ENCODE measurements around the gene TAS2R46.
"Not testable (repeated sequence)": the region's sequence is repeated elsewhere in the genome, so short reads cannot be mapped to it uniquely, and the experiment has no call there.

Gene TAS2R46

GRCh38 chr12:11067514-11067913 is 5.4 kb upstream of the TAS2R46 start:
- peak; percentile 39 for DNase-seq (ENCODE audit: low read depth)
- TF ChIP-seq CTCF (conservative IDR thresholded peaks at IDR 0.05; ENCODE audit: low read length), result no peak
- no peak overlapping the region for H3K4me3 ChIP-seq (ENCODE audit: low read length)

- H3K4me3 ChIP-seq (ENCODE audit: low read length), result no peak overlapping the region
- no peak for DNase-seq (ENCODE audit: low read depth)
- no peak for TF ChIP-seq CTCF (conservative IDR thresholded peaks at IDR 0.05; ENCODE audit: low read length)
Measured at GRCh38 chr12:11059784-11060183, 2.3 kb downstream of the TAS2R46 start.

GRCh38 chr12:11059041-11059440 is 3.1 kb downstream of the TAS2R46 start:
- no peak for TF ChIP-seq CTCF (conservative IDR thresholded peaks at IDR 0.05; ENCODE audit: low read length)
- no peak overlapping the region for H3K4me3 ChIP-seq (ENCODE audit: low read length)
- DNase-seq (ENCODE audit: low read depth), result no peak

- no peak for DNase-seq (ENCODE audit: low read depth)
- H3K4me3 ChIP-seq (ENCODE audit: low read length), result no peak overlapping the region
- TF ChIP-seq CTCF (conservative IDR thresholded peaks at IDR 0.05; ENCODE audit: low read length), result no peak
Measured at GRCh38 chr12:11055306-11055705, 6.8 kb downstream of the TAS2R46 start.

GRCh38 chr12:11049806-11050531 is 12.1 kb downstream of the TAS2R46 start:
- not testable (repeated sequence) for H3K4me3 ChIP-seq (ENCODE audit: low read length); DNase-seq (ENCODE audit: low read depth)

- DNase-seq (ENCODE audit: low read depth), result peak; percentile 2
- H3K4me3 ChIP-seq (ENCODE audit: low read length), result not testable (repeated sequence)
Measured at GRCh38 chr12:11041366-11041765, 20.7 kb downstream of the TAS2R46 start.

DNA sequence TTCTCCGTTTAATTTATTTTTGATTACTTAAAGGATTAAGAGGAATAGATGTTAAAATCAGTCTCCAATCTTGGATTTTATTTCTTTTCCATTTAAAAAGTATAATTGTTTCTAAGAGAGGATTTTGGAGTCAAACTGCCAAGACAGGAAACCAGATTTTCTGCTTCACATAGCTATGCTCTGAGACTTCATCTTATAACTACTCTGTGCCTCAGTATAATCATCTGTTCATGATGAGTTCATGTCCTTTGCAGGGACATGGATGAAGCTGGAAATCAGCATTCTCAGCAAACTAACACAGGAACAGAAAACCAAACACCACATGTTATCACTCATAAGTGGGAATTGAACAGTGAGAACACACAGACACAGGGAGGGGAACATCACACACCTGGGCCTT is 21.9 kb downstream of the TAS2R46 start:
- peak; percentile 18 for DNase-seq (ENCODE audit: low read depth)
- no peak for TF ChIP-seq CTCF (conservative IDR thresholded peaks at IDR 0.05; ENCODE audit: low read length)
- H3K4me3 ChIP-seq (ENCODE audit: low read length), result no peak overlapping the region

GRCh38 chr12:11039171-11039570 is 22.9 kb downstream of the TAS2R46 start:
- H3K4me3 ChIP-seq (ENCODE audit: low read length), result no peak overlapping the region
- no peak for DNase-seq (ENCODE audit: low read depth)
- TF ChIP-seq CTCF (conservative IDR thresholded peaks at IDR 0.05; ENCODE audit: low read length), result no peak

DNA sequence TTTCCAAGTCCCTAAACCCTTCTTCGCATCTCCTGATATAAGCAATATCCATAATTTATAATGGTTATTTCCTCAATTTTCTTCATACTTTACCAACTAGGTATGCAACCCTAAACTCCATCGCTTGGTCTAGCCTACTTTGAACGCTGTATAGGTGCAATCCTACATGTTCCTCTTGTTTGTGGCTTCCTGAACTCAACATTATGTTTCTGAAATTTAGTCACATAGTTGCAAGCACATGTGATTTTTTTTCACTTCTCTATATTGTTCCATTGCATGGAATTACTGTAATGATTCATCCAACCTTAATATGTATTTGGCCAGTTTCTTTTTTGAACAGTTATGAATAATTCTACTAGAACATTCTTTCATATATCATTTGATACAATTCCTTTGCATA is 28.1 kb downstream of the TAS2R46 start:
- not testable (repeated sequence) for H3K4me3 ChIP-seq (ENCODE audit: low read length); DNase-seq (ENCODE audit: low read depth)
